Measurements from ENCODE around the gene CHN2.

Gene CHN2

DNA sequence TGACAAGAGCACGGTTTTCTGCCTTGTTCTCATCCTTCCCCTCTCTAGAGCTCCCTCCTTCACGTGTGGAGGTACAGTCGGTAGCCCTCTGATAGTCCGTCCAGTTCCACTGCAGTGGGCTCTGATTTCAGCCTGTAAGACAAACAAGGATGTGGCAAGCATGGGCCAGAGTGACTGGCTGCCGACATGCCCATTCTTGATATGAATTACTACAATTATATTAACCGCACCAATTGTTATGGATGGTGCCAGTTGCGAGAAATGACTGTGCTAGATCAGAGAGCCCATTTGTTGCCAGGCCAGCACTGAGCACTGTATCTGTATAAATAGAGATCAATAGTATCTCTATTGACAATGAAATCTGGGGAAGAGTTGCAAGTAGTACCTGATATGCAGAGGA is 146.6 kb downstream of the CHN2 start:
- no peak for DNase-seq

DNA sequence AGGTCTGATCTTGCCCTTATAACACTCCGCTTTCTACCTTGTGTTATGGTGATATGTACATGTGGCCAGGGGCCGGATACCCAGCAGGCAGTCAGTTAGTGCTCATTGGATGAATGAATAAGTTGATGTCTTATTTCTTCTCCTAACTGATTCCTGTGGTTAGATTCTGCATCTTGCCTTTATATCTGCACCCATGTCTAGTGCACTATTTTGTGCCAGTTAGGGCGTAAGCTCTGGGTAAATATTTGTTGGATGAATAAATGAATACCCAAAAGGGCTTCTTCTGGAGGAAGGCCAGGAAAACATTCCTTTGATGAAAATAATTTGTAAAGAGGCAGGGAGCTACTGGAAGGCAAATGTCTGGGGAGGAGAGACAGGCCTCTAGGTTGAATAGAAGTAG is 148.2 kb downstream of the CHN2 start:
- no peak for DNase-seq

DNA sequence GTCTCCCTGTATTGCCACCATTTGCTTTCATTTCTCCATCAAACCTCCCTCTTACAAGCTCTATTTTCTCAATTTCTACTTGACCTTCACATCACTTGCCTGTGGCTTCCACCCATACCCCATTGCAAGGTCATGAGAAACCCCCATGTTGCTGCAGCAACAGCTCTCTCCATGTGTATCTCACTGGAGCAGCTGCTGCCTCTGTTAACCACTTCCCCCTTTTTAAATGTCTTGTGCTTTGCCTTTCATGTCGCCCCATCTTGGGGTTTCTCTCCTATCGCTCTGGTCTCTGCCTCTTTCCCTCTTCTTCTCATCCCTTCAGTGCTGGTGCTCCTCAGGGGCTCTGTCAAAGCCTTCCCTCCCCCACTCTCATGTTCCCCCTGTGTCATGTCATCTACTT is 148.8 kb downstream of the CHN2 start:
- no peak for DNase-seq

DNA sequence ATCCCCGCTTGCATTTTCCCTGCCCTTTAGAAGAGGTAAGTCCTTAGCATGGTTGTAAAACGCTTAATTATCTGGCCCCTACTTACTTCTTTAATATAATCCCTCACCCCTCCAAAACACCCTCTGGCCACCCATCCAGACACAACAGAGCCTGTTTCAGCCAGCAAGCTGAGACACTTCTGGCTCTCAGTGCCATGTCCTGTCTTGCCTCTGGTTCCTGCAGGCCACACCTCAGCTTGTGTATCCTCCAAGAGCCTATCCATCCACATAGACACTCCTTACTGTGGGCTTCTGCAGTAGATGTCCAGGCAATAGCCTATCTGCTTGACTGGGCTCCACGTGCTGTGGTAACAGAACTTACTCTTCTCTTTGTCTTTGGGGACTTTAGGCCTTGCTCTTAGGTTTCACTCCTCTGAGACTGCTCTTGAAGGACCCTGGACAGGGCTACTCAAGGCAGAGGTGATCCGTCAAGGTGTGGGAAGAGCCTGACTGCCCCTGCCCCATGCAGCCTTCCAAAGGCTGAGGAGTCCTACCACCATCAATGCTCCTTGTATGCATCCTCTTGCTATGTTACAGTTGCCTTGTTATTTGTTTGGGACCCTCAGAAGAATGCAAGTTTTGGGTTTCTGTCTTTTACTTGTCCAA is 149.9 kb downstream of the CHN2 start:
- no peak for DNase-seq

DNA sequence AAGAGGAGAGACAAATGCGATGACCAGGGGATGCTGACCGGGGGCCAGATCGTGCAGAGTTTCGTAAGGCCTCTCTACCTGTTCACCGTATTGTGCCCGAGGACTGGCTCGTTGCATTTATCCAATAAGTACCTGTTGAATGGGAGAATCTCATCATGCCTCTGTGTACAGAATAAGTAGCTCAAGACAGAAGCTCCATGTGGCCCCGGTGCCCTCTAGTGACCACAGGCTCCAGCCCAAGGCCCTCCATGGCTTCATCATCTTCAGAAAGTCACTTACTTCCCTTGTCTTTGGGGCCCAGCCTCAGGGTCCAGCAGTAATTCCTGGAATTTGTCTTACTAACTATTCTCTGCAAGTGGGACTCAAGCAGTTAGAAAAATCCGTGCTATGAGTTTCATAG is 151.0 kb downstream of the CHN2 start:
- no peak for DNase-seq

DNA sequence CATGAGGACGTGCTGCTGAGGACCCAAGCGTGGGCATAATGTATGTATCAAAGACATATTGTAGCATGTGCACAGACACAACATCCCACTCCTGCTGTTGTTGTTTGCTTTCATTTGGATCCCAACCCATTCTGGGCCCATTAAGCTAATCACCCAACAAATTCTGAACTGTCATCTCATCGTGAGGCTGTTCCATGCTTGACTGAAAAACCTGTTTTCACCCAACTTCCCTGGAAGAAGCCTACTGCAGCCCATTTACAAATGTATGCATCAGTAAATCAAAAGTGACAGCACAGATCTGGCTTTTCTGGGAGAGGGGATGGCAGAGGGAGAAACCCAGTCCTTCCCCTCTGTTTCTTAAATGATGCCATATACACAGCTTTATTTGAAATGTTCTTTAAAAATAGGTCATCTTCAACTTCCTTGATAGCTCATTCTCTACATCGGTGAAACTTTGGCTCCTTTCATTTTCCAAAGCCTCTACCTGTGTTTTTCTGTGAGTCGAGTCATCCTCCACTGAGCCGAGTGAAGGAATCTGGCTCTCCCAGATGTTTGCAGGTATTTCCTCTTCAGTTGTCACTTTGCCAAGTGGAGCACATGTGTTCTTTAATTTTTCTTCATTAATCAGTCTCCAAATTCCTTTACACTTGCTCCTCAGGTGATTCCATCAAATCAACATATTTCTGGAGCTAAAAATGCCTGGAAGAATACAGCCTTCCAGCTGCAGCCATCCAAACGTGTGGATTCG is 151.8 kb downstream of the CHN2 start:
- DNase-seq = no peak

DNA sequence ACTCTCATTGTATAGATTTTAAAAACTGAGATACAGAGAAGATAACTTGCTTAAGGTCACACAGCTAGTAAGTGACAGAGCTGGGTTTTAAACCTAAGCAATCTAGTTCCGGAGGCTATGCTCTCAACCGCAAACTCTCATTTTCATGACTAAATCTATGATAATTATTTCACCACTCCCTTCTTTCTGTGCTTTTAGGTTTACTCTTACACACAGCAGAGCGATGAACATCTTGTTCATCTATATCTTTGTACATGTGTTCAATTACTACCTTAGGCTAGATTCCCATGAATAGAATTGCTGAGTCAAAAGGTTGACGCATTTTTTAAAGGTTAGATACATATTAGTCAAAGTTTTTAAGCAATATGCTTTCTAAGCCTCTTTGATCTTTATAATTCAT is 154.8 kb downstream of the CHN2 start:
- DNase-seq = no peak

DNA sequence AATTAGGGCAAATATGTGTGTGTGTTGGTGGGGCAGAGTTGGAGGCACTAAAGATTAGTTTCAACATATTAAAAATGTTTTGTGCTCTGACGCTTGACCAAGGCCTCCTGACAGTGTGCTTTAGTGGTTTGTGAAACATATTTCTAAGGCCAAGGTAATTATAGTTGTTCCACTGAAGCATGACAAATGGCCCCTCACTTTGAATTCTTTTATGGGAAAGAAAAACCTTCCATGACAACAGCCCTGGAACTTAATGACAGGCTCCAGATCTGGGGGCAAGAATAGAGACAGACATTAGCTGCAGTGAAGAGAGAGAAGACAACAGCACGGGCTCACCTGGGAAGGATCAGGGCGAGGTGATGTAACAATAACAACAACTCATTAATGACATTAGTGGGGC is 155.8 kb downstream of the CHN2 start:
- no peak for DNase-seq

DNA sequence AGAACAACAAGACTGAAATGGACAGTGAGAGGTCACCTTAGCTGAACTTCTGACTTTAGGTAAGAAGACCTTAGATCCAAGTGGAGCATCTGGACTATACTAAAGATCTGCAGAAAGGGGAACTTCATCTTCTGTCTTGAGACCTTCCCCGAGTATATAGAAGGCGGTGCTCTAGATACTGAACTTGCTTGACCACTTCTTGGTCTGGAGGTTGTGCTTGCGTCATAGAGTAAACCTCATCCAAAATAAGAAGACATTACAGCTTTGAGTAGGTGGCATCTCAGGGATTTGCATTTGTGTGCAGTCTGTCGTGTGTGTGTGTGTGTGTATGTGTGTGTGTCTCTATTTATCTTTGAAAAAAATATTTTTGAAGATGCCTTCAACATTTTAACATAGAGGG is 157.5 kb downstream of the CHN2 start:
- no peak for DNase-seq

DNA sequence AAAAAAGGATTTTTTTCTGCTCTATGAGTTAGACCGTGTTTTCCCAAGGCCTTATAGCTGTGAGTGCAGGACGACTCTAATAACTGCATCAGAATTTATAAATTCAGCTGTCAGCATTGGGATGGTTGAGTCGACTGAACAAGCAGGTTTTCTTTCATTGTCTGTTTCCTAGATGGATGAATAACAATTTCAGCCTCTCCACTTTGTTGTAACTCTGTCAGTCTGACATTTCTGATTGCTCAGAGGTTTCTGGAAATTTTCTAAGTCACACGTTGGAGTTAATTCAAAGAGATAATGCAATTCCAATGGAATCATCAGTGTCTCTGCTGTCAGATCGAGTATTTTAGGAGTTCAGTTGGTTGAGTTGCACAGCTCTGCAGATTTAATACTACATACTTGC is 159.2 kb downstream of the CHN2 start:
- no peak for DNase-seq

DNA sequence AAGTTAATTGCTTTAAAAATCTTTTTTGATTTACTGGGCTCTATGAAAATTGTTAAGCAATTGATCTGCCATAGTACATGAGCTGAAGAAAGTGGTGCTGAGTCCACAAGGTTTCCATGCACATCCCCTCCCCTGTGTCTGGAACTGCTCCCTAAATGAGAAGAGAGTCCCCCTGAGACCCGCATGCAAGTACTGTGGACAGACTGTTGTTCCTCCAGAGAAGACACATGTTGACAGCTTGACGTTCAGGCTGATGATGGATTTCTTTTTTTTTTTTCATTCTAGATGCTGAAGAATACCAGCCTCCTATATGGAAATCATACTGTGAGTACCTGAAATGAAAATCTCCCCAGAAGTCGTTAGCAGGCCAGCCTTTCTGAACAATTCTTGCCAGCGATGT is 159.8 kb downstream of the CHN2 start:
- DNase-seq = no peak

DNA sequence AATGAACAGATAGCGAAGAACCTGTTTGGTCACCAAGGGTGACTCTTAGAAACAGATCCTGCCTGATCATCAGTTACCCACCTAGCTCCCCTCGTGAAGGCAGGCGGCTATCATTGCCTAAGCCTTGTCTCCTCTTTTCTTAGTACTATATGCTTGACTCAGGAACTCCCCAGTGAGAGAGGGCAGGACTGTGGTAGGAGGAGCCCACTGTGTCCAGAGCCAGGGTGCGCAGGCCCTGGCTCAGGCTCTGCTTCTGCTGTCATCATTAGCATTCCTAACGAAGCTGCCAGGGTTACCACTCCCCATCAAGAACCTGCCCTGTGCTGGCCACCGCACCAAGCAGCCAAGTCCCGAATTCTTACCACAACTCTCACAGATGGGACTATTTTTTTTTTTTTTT is 160.8 kb downstream of the CHN2 start:
- no peak for DNase-seq

DNA sequence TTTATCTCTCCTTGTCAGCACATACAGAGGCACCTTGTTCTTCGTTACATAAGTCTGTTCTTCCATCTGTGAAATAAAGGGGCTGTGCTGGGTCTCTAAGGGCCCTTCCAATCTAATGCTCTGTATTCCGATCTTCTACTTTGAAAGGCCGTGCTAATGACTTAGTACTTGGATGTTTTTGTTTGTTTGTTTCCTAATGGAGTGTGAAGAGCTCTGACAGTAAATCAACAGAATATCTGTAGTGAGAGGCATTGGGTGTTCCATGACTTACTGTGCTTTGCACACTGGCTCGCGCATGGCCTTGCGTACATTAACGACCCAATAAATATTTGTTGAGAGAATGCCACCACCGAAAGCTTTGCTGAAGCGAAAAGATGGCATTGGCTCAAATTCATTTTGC is 162.1 kb downstream of the CHN2 start:
- DNase-seq = no peak

DNA sequence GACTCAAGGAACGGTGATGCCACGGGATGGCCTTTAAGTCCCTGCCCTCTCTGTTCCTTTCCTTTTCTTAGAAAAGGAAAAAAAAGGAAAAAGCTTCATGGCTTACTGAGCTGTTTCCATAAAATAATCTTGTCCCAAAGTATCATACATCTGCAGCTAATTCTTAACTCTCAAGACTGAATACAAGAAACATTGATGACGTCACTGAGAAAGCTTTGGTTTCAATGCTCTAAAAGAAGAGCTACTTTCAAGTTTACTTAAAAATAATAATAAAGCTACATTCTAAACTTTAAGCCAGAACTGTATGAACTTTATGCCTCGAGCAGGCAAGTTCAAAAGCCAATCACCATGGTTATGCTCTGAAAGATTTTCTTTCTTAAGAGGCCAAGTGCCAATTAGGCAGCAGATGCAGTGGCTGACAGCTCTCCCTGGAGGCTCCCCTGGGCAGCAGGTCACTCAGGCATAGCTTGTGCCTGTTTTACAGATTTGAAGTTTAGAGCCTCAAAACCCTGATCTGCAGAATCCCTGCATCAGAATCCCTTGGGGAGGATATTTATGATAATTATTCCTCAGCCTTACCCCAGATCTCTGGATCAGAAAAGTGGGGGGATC is 165.0 kb downstream of the CHN2 start:
- DNase-seq = no peak

DNA sequence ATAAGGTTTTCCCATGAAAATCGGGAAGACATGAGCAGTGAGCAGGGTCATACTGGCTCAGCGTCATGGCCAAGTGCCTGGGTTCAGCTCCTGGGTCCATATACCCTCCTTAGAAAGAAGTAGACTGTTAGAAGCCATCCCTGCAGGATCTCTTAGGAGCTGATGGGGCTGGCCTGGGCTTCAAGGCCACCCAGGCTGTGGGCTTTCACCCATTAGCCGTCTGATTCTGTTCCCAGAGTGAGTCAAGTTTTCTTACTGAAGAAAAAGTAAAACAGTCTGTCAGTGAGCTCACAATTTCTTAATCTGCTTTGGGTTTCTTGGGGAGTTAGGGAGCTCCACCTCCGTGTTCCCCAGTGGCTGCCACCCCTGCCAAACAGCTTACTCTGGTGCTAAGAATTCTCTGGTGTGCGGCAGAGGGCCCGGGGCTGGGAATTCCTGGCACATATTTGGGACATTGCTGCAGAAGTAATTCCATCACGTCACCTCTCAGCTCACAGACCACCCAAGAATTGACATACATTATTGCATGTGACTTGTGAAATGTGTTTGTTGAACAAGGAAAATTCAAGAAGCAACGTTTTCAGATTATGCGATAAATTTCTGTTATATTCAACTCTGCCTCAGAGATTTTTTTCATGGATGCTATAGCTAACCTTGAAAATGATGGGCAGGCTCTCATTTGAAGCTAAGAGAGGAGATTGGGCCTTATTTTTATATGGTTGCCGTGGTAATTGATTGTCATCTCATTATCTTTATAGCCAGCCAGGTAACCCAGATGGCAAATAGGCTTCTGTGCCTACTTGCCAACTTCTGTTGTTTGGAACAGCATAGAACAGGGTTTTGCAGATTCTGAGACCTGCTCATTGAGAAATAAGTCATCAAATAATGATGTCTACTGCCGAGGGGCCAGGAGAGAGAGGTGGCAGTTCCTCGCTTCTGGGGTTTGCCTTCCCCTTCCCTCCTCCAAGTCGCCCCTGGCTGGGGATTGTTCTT is 166.4 kb downstream of the CHN2 start:
- no peak for DNase-seq

DNA sequence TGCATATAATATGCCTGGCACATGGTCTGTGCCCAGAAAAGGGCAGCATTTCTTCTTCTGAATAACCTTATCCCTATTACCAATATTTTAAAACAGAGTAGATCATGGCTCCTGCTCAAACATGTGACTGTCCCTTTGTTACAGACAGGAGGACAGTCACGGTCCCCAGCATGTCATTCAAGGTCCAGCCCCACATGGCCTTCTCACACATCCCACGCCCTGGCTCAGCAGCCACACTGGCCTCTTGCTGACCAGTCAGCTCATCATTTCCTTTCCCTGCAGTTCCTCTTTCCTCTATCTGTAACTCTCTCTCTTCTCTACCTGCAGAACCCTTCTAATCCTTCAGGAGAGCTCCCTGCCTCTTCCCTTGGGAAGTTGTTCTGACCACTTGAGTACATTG is 167.8 kb downstream of the CHN2 start:
- no peak for DNase-seq

DNA sequence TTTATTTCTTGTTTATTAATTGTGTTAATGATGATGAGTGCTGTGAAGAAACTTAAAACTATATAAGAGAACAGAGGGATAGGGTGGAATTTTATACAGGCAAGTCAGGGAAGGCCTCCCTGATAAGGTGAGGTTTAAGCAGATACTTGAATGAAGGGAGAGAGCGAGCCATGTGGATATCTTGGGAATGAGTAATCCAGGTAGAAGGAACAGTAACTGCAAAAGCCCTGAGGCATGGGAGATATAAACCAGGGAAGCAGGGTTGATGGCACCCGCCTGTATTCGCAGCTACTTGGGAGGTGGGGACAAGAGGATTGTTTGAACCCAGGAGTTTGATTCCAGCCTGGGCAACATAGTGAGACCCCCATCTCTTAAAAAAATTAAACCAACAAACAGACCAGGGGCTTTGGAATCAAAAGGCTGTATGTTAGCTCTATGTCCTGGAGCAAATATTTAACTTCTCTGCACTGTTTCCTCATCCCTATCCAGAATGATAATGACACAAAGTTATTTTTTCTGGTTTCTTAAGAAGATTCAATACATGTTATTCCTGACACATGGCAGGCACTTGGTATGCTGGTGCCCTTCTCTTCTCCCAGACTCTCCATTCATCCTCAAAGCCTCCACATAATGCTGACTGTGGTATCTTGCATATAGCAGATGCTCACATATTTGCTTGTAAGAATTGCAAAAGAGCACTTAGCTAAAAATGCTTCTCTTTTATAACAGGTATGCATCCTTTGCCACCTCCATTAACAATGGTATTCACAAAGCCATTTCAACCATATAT is 169.3 kb downstream of the CHN2 start:
- DNase-seq = no peak

DNA sequence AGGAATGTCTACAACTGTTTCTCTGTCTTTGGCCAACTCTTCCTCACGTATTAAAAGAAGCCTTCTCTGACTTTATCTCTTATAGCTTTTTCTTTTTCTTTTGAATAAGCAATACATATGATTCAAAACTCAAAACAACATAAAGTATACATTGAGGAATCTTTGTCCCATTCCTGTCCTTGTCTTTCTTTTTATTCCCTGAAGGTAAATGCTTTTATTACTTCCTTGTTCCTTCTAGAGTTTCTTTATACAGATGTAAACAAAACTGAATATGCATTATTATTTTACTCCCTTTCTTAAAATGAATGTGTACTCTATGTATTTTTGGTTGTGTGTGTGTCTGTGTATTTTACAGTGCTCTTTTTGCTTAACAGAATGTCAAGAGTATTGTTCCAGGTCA is 170.1 kb downstream of the CHN2 start:
- DNase-seq = no peak

DNA sequence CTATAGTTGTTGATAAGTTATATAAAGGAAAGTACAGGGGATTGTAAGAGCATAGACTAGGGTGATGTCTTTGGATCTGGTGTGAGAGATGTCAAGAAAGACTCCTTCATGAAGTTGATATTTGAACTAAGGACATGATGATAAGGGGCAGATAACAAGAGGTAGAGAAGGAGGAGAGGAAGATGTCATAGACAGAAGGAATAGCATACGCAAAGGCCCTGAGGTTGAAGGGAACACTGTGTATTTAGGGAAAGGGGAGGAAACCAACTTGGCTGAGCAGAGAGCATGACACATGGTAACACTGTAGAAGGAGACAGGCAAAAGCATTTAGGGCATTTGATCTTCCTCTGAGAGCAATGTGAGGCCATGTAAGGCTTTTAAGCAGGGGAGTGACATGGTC is 170.8 kb downstream of the CHN2 start:
- no peak for DNase-seq

DNA sequence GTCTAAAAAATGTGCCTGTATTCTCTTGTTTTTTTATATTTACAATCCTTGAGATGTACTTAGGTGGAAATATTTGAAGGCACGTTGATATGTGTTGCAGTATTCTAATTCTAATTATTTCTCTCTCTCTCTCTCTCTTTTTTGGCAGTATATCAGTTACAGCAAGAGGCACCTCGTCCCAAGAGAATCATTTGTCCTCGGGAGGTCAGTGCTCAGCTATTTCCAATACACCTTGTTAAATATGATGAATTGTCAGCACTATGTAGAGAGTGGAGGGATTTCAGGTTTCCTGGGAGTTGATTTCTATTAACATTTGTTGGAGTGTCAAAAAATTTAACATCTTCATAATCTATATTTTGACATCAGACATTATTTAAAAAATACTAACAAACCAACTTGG is 173.2 kb downstream of the CHN2 start:
- DNase-seq = no peak

DNA sequence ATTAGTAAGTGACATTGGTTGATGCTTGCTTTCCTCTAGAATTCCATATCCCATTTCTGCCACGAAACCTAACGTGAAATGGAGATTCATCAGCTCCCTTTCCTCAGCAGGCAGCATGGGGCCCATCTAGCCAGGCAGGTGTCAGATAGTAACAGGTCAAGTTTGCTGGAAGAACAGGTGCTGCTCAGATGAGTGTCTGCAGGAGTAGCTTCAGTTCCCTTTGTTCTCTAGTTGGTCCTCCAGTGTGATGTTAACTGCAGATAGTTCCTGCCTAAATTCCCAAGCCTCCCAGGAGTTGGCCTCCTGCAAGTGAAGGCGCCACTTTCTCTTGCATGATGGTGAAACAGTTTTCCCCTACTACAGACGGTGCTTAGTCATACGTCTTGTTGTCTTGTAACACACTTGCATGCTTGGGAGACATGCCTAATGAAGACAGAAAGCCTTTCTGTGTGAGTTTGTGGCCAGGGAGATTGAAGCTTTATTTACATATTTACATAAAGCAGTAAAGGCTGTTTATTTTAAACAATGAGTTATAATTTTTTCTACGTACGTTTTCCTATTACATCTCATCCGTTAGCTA is 175.4 kb downstream of the CHN2 start:
- DNase-seq = no peak
